Hepatocyte (in vitro differentiated cells): Measurements from ENCODE around the gene COMMD3.

Experiments used
- CTCF ChIP-seq: fragments of 200-600 bp; sonication (generic); IDR thresholded peaks from 2 replicates; pipeline ENCODE4 v1.5.1; 2016; ENCODE audit warnings: antibody characterized with exemption, mild to moderate bottlenecking; ENCODE audit not compliant: poor library complexity
- EZH2 ChIP-seq: fragments of 200-600 bp; sonication (generic); IDR thresholded peaks from 2 replicates; pipeline ENCODE4 v1.6.1; 2016; ENCODE audit warnings: antibody characterized with exemption, mild to moderate bottlenecking, borderline replicate concordance
- EZH2phosphoT487 ChIP-seq: fragments of 200-600 bp; sonication (generic); IDR thresholded peaks from one replicate; pipeline ENCODE4 v1.6.1; 2018; ENCODE audit warnings: antibody characterized with exemption, mild to moderate bottlenecking, low read depth, moderate library complexity; ENCODE audit not compliant: unreplicated experiment, severe bottlenecking

GRCh38 chr10:22323538-22324305 lies 7.5 kb downstream of the COMMD3 start:
- TF ChIP-seq CTCF (no peak), EZH2phosphoT487 (no peak), EZH2 (no peak)
